Measurements from ENCODE around the gene SIGMAR1. TPM values are rescaled to one million over a fixed set of nuclear protein-coding genes. Genes with fewer than 3 reads are reported as not detected.

SIGMAR1 gene
- total RNA-seq, 4 donors from 2014 or later = 73.4 to 90.3 (median 83.9) TPM

- peaks cover 14 to 38% (median 29%) of the 10 kb centered on the region in 4 donors for H3K4me1 ChIP-seq
- H3K9me3 ChIP-seq = no peaks in the 10 kb centered on the region
- no peak for DNase-seq (ENCODE audit: extremely low spot score)
- TF ChIP-seq EP300 (IDR thresholded peaks at IDR 0.05) (no peak), POLR2A (IDR thresholded peaks at IDR 0.05; ENCODE audit: low read depth) (no peak), CTCF (IDR thresholded peaks at IDR 0.05) (no peak), POLR2AphosphoS5 (IDR thresholded peaks at IDR 0.05) (no peak)
- WGBS = 46% methylated on average over 19 of the region's 20 CpGs
- H3K4me3 ChIP-seq = peak overlapping the region; percentile 47 to 64 (median 52)
- intact Hi-C loops (cut with DNase I) = no loop called here
- no peaks in the 10 kb centered on the region for H3K36me3 ChIP-seq
- H3K27ac ChIP-seq (replicated peaks in 1 of 4) = no peak overlapping the region
- H3K27me3 ChIP-seq = peaks cover 0 to 77% (median 60%) of the 10 kb centered on the region in 4 donors
These were observed 9.6 kb downstream of the SIGMAR1 start for GRCh38 chr9:34627716-34628655.

- WGBS = 75% methylated on average over 3 of the region's 3 CpGs
- peaks cover 18 to 45% (median 36%) of the 10 kb centered on the region in 4 donors for H3K4me1 ChIP-seq
- H3K4me3 ChIP-seq = no peak overlapping the region
- peaks cover 0 to 86% (median 66%) of the 10 kb centered on the region in 4 donors for H3K27me3 ChIP-seq
- no peak for DNase-seq (ENCODE audit: extremely low spot score)
- H3K36me3 ChIP-seq = no peaks in the 10 kb centered on the region
- H3K27ac ChIP-seq (replicated peaks in 1 of 4) = no peak overlapping the region
- no peak for TF ChIP-seq CTCF (IDR thresholded peaks at IDR 0.05)
- no peaks in the 10 kb centered on the region for H3K9me3 ChIP-seq
- intact Hi-C loops (cut with DNase I) = no loop called here
These were observed 12.5 kb downstream of the SIGMAR1 start for GRCh38 chr9:34625186-34625486.

GRCh38 chr9:34624475-34625185, 13.0 kb downstream of the SIGMAR1 start:
- 25% methylated on average over 22 of the region's 39 CpGs for WGBS
- no peak overlapping the region for H3K27ac ChIP-seq (replicated peaks in 1 of 4)
- intact Hi-C loops (cut with DNase I) = no loop called here
- DNase-seq (ENCODE audit: extremely low spot score) = no peak
- H3K4me3 ChIP-seq = no peak overlapping the region
- peaks cover 0 to 81% (median 65%) of the 10 kb centered on the region in 4 donors for H3K27me3 ChIP-seq
- TF ChIP-seq EP300 (IDR thresholded peaks at IDR 0.05) = no peak
- no peak for TF ChIP-seq POLR2AphosphoS5 (IDR thresholded peaks at IDR 0.05)
- TF ChIP-seq CTCF (IDR thresholded peaks at IDR 0.05) = no peak
- TF ChIP-seq POLR2A (IDR thresholded peaks at IDR 0.05; ENCODE audit: low read depth) = no peak
- peaks cover 21 to 50% (median 39%) of the 10 kb centered on the region in 4 donors for H3K4me1 ChIP-seq
- no peaks in the 10 kb centered on the region for H3K9me3 ChIP-seq
- H3K36me3 ChIP-seq = no peaks in the 10 kb centered on the region

GRCh38 chr9:34623374-34624235, 14.0 kb downstream of the SIGMAR1 start:
- H3K9me3 ChIP-seq = no peaks in the 10 kb centered on the region
- peaks cover 0 to 71% (median 60%) of the 10 kb centered on the region in 4 donors for H3K27me3 ChIP-seq
- no peak for TF ChIP-seq EP300 (IDR thresholded peaks at IDR 0.05)
- TF ChIP-seq POLR2A (IDR thresholded peaks at IDR 0.05; ENCODE audit: low read depth) = no peak
- intact Hi-C loops (cut with DNase I) = no loop called here
- no peak overlapping the region for H3K27ac ChIP-seq (replicated peaks in 1 of 4)
- peaks cover 0 to under 1% (median under 1%) of the 10 kb centered on the region in 4 donors for H3K36me3 ChIP-seq
- H3K4me3 ChIP-seq = peak overlapping the region in 3 of 4 donors; percentile 5 to 32 (median 6)
- H3K4me1 ChIP-seq = peaks cover 28 to 51% (median 37%) of the 10 kb centered on the region in 4 donors
- no peak for DNase-seq (ENCODE audit: extremely low spot score)
- WGBS = 13% methylated on average over 18 of the region's 63 CpGs
